GM23338 (cell line): Measurements from ENCODE around the gene PSMG4.

Experiments
- CTCF ChIP-seq, 2 experiments: fragments of 200-600 bp in 1 of 2; sonication (generic) in 1 of 2; conservative IDR thresholded peaks; 2 replicates each; pipeline versions ENCODE4 v1.5.1 to v1.6.1; 2016 to 2017; ENCODE audit warnings: antibody characterized with exemption in 2 of 2, low read depth in 2 of 2, mild to moderate bottlenecking in 2 of 2, moderate library complexity in 1 of 2
- ETS1 ChIP-seq: IDR thresholded peaks from 2 replicates; pipeline ENCODE4 v1.6.1; 2016; ENCODE audit warnings: antibody characterized with exemption
- EZH2 ChIP-seq: fragments of 200-600 bp; sonication (generic); IDR thresholded peaks from one replicate; pipeline ENCODE4 v1.8.0; 2017; ENCODE audit warnings: antibody characterized with exemption, mild to moderate bottlenecking, low read depth; ENCODE audit not compliant: unreplicated experiment
- EZH2phosphoT487 ChIP-seq: fragments of 200-600 bp; sonication (generic); IDR thresholded peaks from one replicate; pipeline ENCODE4 v1.8.1; 2018; ENCODE audit warnings: antibody characterized with exemption; ENCODE audit not compliant: unreplicated experiment
- JUNB ChIP-seq: IDR thresholded peaks from one replicate; pipeline ENCODE4 v1.6.1; 2016; ENCODE audit warnings: antibody characterized with exemption; ENCODE audit not compliant: unreplicated experiment
- NANOG ChIP-seq: IDR thresholded peaks from 2 replicates; pipeline ENCODE4 v1.6.1; 2016; ENCODE audit warnings: antibody characterized with exemption, borderline replicate concordance
- POLR2AphosphoS5 ChIP-seq: IDR thresholded peaks from 2 replicates; pipeline ENCODE4 v1.6.1; 2016; ENCODE audit warnings: antibody characterized with exemption, low read depth
- REST ChIP-seq: IDR thresholded peaks from one replicate; pipeline ENCODE4 v1.6.1; 2018; ENCODE audit warnings: antibody characterized with exemption; ENCODE audit not compliant: unreplicated experiment
- ZNF114 ChIP-seq: fragments of 250-450 bp; sonication (Bioruptor Pico); IDR thresholded peaks from 2 replicates; pipeline ENCODE4 v1.5.0; 2020; ENCODE audit warnings: mild to moderate bottlenecking, moderate library complexity
- ZNF331 ChIP-seq: fragments of 250-450 bp; sonication (Bioruptor Pico); IDR thresholded peaks from 2 replicates; pipeline ENCODE4 v1.5.0; 2020; ENCODE audit warnings: low read depth, mild to moderate bottlenecking, moderate library complexity

- TF ChIP-seq CTCF (conservative IDR thresholded peaks at IDR 0.05; ENCODE audit: low read depth in 2 of 2) (no peak), REST (no peak), EZH2 (no peak), POLR2AphosphoS5 (no peak), ZNF114 (CRISPR knock-in tag) (no peak), JUNB (no peak), EZH2phosphoT487 (no peak), ZNF331 (CRISPR knock-in tag) (no peak), NANOG (no peak), ETS1 (no peak)
Observed at GRCh38 chr6:3282476-3283236, 23.9 kb downstream of the PSMG4 start.
